ENCODE results near the gene CTNNA3. TPM values are rescaled to one million over a fixed set of nuclear protein-coding genes. Genes with fewer than 3 reads are reported as not detected.

Gene CTNNA3
- total and polyA plus RNA-seq, 2 donors (not counting 1 experiment from before 2014, with no cell fraction given), result not detected

DNA sequence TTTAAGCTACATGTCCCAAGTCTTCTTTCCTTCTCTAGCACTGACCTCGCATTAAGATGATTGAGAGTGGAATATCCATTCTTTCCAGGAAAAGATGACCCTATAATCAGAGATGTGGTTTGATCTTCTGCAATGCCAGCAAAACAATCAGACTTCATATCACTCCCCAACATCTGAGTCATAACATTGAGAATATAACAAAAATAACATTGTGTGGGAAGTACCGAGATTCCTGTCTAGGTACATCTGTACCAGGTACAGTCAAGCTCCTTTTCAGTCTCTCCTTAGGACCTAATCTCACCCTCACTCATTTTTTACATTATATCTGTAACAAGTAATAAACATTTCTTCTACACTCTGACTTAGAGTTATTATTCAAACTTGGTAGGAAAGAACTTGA is 568.6 kb downstream of the CTNNA3 start:
- H3K4me2 ChIP-seq (ENCODE audit: extremely low read depth, insufficient read depth, low read length), result no peak overlapping the region
- no peaks in the 10 kb centered on the region for H3K79me2 ChIP-seq (ENCODE audit: control insufficient read depth, insufficient read depth, low read length)
- no peak overlapping the region for H3K4me3 ChIP-seq (replicated peaks in 1 of 4; ENCODE audit: control extremely low read depth in 1 of 4, insufficient read depth in 1 of 4, low read depth in 3 of 4, low read length in 4 of 4)
- no peaks in the 10 kb centered on the region for H4K20me1 ChIP-seq (ENCODE audit: control insufficient read depth, extremely low read depth, insufficient read depth, low read length)
- TF ChIP-seq EZH2 (IDR thresholded peaks at IDR 0.05; ENCODE audit: low read length, missing control alignments), result no peak
- TF ChIP-seq, protein P1, sequence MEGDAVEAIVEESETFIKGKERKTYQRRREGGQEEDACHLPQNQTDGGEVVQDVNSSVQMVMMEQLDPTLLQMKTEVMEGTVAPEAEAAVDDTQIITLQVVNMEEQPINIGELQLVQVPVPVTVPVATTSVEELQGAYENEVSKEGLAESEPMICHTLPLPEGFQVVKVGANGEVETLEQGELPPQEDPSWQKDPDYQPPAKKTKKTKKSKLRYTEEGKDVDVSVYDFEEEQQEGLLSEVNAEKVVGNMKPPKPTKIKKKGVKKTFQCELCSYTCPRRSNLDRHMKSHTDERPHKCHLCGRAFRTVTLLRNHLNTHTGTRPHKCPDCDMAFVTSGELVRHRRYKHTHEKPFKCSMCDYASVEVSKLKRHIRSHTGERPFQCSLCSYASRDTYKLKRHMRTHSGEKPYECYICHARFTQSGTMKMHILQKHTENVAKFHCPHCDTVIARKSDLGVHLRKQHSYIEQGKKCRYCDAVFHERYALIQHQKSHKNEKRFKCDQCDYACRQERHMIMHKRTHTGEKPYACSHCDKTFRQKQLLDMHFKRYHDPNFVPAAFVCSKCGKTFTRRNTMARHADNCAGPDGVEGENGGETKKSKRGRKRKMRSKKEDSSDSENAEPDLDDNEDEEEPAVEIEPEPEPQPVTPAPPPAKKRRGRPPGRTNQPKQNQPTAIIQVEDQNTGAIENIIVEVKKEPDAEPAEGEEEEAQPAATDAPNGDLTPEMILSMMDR (conservative IDR thresholded peaks at IDR 0.05 in 1 of 2, IDR thresholded peaks at IDR 0.05 in 1 of 2; ENCODE audit: low read depth in 1 of 2, low read length in 2 of 2), result no peak
- H3K27me3 ChIP-seq (ENCODE audit: control insufficient read depth, insufficient read depth, low read length), result no peaks in the 10 kb centered on the region
- no peak overlapping the region for H2AFZ ChIP-seq (ENCODE audit: low read length)
- no peak for DNase-seq (ENCODE audit: low read depth in 2 of 2)
- no peaks in the 10 kb centered on the region for H3K36me3 ChIP-seq (ENCODE audit: control insufficient read depth, insufficient read depth, low read length)
- no peak overlapping the region for H3K27ac ChIP-seq (ENCODE audit: insufficient read depth, low read length)
- no peaks in the 10 kb centered on the region for H3K4me1 ChIP-seq (ENCODE audit: control insufficient read depth, extremely low read depth, insufficient read depth, low read length)
- H3K9ac ChIP-seq (ENCODE audit: insufficient read depth, low read length), result no peak overlapping the region
- H3K9me3 ChIP-seq (ENCODE audit: control insufficient read depth, insufficient read depth, low read depth, low read length), result no peaks in the 10 kb centered on the region

DNA sequence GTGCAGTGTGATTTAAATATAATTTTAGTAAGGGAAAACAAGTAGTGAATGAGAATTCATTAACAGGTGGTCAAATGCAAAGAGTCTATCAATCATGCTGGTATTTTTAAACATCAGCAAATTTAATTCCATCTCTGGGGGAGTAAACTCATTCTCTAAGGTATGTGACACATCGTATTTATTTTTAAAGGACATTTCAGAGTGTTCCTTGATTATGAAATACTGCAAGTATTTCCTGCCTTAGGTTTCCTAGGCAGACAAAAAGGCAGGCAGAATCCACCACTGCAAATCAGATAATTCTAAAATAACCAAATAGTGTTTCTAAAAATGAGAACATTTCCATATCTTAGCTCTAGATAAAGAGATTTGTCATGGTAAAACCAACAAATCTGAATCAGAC is 576.3 kb downstream of the CTNNA3 start:
- no peaks in the 10 kb centered on the region for H3K79me2 ChIP-seq (ENCODE audit: control insufficient read depth, insufficient read depth, low read length)
- no peak overlapping the region for H3K4me2 ChIP-seq (ENCODE audit: extremely low read depth, insufficient read depth, low read length)
- no peak overlapping the region for H3K9ac ChIP-seq (ENCODE audit: insufficient read depth, low read length)
- no peak overlapping the region for H3K4me3 ChIP-seq (replicated peaks in 1 of 4; ENCODE audit: control extremely low read depth in 1 of 4, insufficient read depth in 1 of 4, low read depth in 3 of 4, low read length in 4 of 4)
- H3K36me3 ChIP-seq (ENCODE audit: control insufficient read depth, insufficient read depth, low read length), result no peaks in the 10 kb centered on the region
- peak in 1 of 2 donors; percentile 29 for DNase-seq (ENCODE audit: low read depth in 2 of 2)
- H4K20me1 ChIP-seq (ENCODE audit: control insufficient read depth, extremely low read depth, insufficient read depth, low read length), result no peaks in the 10 kb centered on the region
- no peaks in the 10 kb centered on the region for H3K4me1 ChIP-seq (ENCODE audit: control insufficient read depth, extremely low read depth, insufficient read depth, low read length)
- H3K9me3 ChIP-seq (ENCODE audit: control insufficient read depth, insufficient read depth, low read depth, low read length), result no peaks in the 10 kb centered on the region
- no peak for TF ChIP-seq EZH2 (IDR thresholded peaks at IDR 0.05; ENCODE audit: low read length, missing control alignments)
- TF ChIP-seq, protein P1 (conservative IDR thresholded peaks at IDR 0.05 in 1 of 2, IDR thresholded peaks at IDR 0.05 in 1 of 2; ENCODE audit: low read depth in 1 of 2, low read length in 2 of 2), result no peak
- no peak overlapping the region for H2AFZ ChIP-seq (ENCODE audit: low read length)
- no peak overlapping the region for H3K27ac ChIP-seq (ENCODE audit: insufficient read depth, low read length)
- H3K27me3 ChIP-seq (ENCODE audit: control insufficient read depth, insufficient read depth, low read length), result no peaks in the 10 kb centered on the region

DNA sequence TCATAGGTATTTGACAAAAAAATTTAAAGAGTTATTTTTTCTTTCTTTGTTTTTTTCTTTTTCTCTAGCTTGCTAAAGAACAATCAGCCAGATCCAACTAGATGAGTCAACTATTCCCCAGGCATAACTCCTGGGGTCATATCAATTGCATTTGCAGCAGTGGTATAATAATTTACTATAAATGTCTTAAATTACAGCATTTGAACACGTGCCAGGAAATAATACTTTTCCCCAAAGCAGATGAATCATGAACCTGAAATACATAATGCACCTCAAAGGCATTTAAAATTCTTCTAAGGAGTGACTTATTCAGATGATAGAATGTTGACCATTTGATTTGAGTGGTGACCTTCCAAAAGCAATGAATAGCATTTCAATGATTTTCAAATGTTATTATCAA is 580.0 kb downstream of the CTNNA3 start:
- H4K20me1 ChIP-seq (ENCODE audit: control insufficient read depth, extremely low read depth, insufficient read depth, low read length), result no peaks in the 10 kb centered on the region
- no peak overlapping the region for H2AFZ ChIP-seq (ENCODE audit: low read length)
- TF ChIP-seq, protein P1 (conservative IDR thresholded peaks at IDR 0.05 in 1 of 2, IDR thresholded peaks at IDR 0.05 in 1 of 2; ENCODE audit: low read depth in 1 of 2, low read length in 2 of 2), result no peak
- TF ChIP-seq EZH2 (IDR thresholded peaks at IDR 0.05; ENCODE audit: low read length, missing control alignments), result no peak
- H3K4me3 ChIP-seq (replicated peaks in 1 of 4; ENCODE audit: control extremely low read depth in 1 of 4, insufficient read depth in 1 of 4, low read depth in 3 of 4, low read length in 4 of 4), result no peak overlapping the region
- no peak overlapping the region for H3K27ac ChIP-seq (ENCODE audit: insufficient read depth, low read length)
- H3K4me2 ChIP-seq (ENCODE audit: extremely low read depth, insufficient read depth, low read length), result no peak overlapping the region
- no peaks in the 10 kb centered on the region for H3K79me2 ChIP-seq (ENCODE audit: control insufficient read depth, insufficient read depth, low read length)
- no peaks in the 10 kb centered on the region for H3K9me3 ChIP-seq (ENCODE audit: control insufficient read depth, insufficient read depth, low read depth, low read length)
- H3K4me1 ChIP-seq (ENCODE audit: control insufficient read depth, extremely low read depth, insufficient read depth, low read length), result no peaks in the 10 kb centered on the region
- DNase-seq (ENCODE audit: low read depth in 2 of 2), result peak; percentile 4 to 55
- H3K27me3 ChIP-seq (ENCODE audit: control insufficient read depth, insufficient read depth, low read length), result no peaks in the 10 kb centered on the region
- H3K36me3 ChIP-seq (ENCODE audit: control insufficient read depth, insufficient read depth, low read length), result no peaks in the 10 kb centered on the region
- H3K9ac ChIP-seq (ENCODE audit: insufficient read depth, low read length), result no peak overlapping the region
